Type B pancreatic cell (in vitro differentiated cells): ENCODE results near the gene MARK2. TPM values are rescaled to one million over a fixed set of nuclear protein-coding genes. Genes with fewer than 3 reads are reported as not detected.
A peak's percentile ranks its signal among the peaks of the same experiment; 100 is the strongest.

ENCODE experiments used
- DNase-seq: peaks from one replicate; pipeline ENCODE4 v3.0.0; 2021; ENCODE audit warnings: mixed read lengths; ENCODE audit not compliant: unreplicated experiment; ENCODE audit errors: extremely low spot score
- H3K27ac Mint-ChIP-seq: 2 replicates; pipeline ENCODE4 v1.8.0; 2021; ENCODE audit warnings: mild to moderate bottlenecking, mixed read lengths
- H3K27me3 Mint-ChIP-seq: 2 replicates; pipeline ENCODE4 v1.8.0; 2021; ENCODE audit warnings: mixed read lengths
- H3K36me3 Mint-ChIP-seq: 2 replicates; pipeline ENCODE4 v1.8.0; 2021; ENCODE audit warnings: mixed read lengths
- H3K4me1 Mint-ChIP-seq: one replicate; pipeline ENCODE4 v1.8.0; 2021; ENCODE audit warnings: mixed read lengths; ENCODE audit not compliant: unreplicated experiment
- H3K4me3 Mint-ChIP-seq: 2 replicates; pipeline ENCODE4 v1.8.0; 2021; ENCODE audit warnings: mild to moderate bottlenecking, mixed read lengths
- H3K9me3 Mint-ChIP-seq: 2 replicates; pipeline ENCODE4 v1.8.0; 2021; ENCODE audit warnings: mixed read lengths
- CTCF ChIP-seq: fragments of 200-600 bp; sonication (generic); conservative IDR thresholded peaks from 2 replicates; pipeline ENCODE4 v1.5.0; 2021; ENCODE audit warnings: antibody characterized with exemption, mild to moderate bottlenecking
- total RNA-seq: library from RNA; stranded (reverse); gene quantifications from 2 replicates; pipeline ENCODE4 v1.2.1, GENCODE V29; 2021; ENCODE audit warnings: low replicate concordance

MARK2 gene
- total RNA-seq, 1 donor from 2014 or later, result 52.8 TPM

- no peak overlapping the region for H3K4me3 Mint-ChIP-seq
- no peaks in the 10 kb centered on the region for H3K9me3 Mint-ChIP-seq
- no peak for DNase-seq
- peaks cover 46% of the 10 kb centered on the region for H3K4me1 Mint-ChIP-seq
- no peaks in the 10 kb centered on the region for H3K27me3 Mint-ChIP-seq
- peak overlapping the region; percentile 77 for H3K27ac Mint-ChIP-seq
- H3K36me3 Mint-ChIP-seq, result peaks cover 10% of the 10 kb centered on the region
- no peak for TF ChIP-seq CTCF
Observed at GRCh38 chr11:63873311-63873710, 34.4 kb downstream of the MARK2 start.

GRCh38 chr11:63874511-63874910 lies 35.6 kb downstream of the MARK2 start:
- no peak for TF ChIP-seq CTCF
- Mint-ChIP-seq H3K9me3 (no peaks in the 10 kb centered on the region), H3K4me3 (no peak overlapping the region), H3K36me3 (peaks cover 5% of the 10 kb centered on the region), H3K27ac (peak overlapping the region; percentile 68), H3K4me1 (peaks cover 40% of the 10 kb centered on the region), H3K27me3 (no peaks in the 10 kb centered on the region)
- DNase-seq, result no peak

DNA sequence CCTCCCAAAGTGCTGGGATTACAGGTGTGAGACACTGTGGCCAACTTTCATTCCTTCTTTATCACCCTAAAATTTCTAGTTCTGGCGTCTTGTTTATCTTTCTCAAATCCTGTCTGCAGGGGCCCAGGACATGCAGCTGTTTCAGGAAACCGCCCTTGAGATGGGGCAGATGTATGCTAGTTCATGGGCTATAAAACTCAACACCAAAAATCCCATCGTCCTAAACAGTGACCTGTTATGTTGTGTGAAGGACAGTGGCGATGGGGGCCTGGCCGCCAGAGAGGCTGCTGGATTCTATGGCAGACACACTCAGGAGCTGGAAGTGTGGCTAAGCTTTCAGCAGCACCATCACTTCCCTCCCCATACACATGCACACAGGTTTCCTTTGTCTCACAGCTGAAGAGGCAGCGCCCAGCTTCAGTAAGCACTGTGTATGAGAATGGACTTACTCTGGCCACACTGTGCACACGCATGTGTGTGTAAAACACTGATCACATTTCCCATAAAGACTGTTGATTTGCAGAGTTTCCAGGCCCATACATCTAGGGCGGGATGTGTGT lies 36.7 kb downstream of the MARK2 start:
- H3K27ac Mint-ChIP-seq, result peak overlapping the region; percentile 62
- H3K4me3 Mint-ChIP-seq, result no peak overlapping the region
- no peaks in the 10 kb centered on the region for H3K27me3 Mint-ChIP-seq
- no peak for TF ChIP-seq CTCF
- no peak for DNase-seq
- H3K9me3 Mint-ChIP-seq, result no peaks in the 10 kb centered on the region
- H3K36me3 Mint-ChIP-seq, result peaks cover 10% of the 10 kb centered on the region
- H3K4me1 Mint-ChIP-seq, result peaks cover 40% of the 10 kb centered on the region

GRCh38 chr11:63876616-63877015 lies 37.7 kb downstream of the MARK2 start:
- Mint-ChIP-seq H3K4me3 (no peak overlapping the region), H3K9me3 (no peaks in the 10 kb centered on the region), H3K4me1 (peaks cover 36% of the 10 kb centered on the region), H3K36me3 (peaks cover 13% of the 10 kb centered on the region), H3K27me3 (no peaks in the 10 kb centered on the region), H3K27ac (no peak overlapping the region)
- DNase-seq, result no peak
- TF ChIP-seq CTCF, result no peak

- no peak for TF ChIP-seq CTCF
- H3K36me3 Mint-ChIP-seq, result peaks cover 13% of the 10 kb centered on the region
- H3K4me3 Mint-ChIP-seq, result peak overlapping the region; percentile 31
- peak overlapping the region; percentile 69 for H3K27ac Mint-ChIP-seq
- DNase-seq, result no peak
- H3K27me3 Mint-ChIP-seq, result no peaks in the 10 kb centered on the region
- no peaks in the 10 kb centered on the region for H3K9me3 Mint-ChIP-seq
- H3K4me1 Mint-ChIP-seq, result peaks cover 33% of the 10 kb centered on the region
Observed at GRCh38 chr11:63877658-63878241, 38.8 kb downstream of the MARK2 start.
